Parathyroid adenoma (tissue), 2 donors: ENCODE results near the gene ANKDD1A.
A peak's percentile ranks its signal among the peaks of the same experiment; 100 is the strongest.

ENCODE experiments used
- H2AFZ ChIP-seq: fragments of 300-600 bp; sonication (generic); one replicate; pipeline ENCODE4 v1.7.0; 2017; ENCODE audit warnings: antibody characterized with exemption, mild to moderate bottlenecking
- H3K27ac ChIP-seq: fragments of 300-600 bp; sonication (generic); one replicate; pipeline ENCODE4 v1.7.0; 2017
- H3K27me3 ChIP-seq: fragments of 300-600 bp; sonication (generic); one replicate; pipeline ENCODE4 v1.7.0; 2017; ENCODE audit warnings: low read length; ENCODE audit not compliant: control insufficient read depth, insufficient read depth
- H3K36me3 ChIP-seq: fragments of 300-600 bp; sonication (generic); one replicate; pipeline ENCODE4 v1.7.0; 2017; ENCODE audit warnings: low read length; ENCODE audit not compliant: control insufficient read depth, insufficient read depth
- H3K4me1 ChIP-seq: fragments of 300-600 bp; sonication (generic); one replicate; pipeline ENCODE4 v1.7.0; 2017; ENCODE audit warnings: control low read depth
- H3K4me2 ChIP-seq: fragments of 300-600 bp; sonication (generic); one replicate; pipeline ENCODE4 v1.7.0; 2017; ENCODE audit warnings: low read length
- H3K4me3 ChIP-seq: fragments of 300-600 bp; sonication (generic); one replicate; pipeline ENCODE4 v1.7.0; 2017; ENCODE audit warnings: low read depth, low read length
- H3K79me2 ChIP-seq: fragments of 300-600 bp; sonication (generic); one replicate; pipeline ENCODE4 v1.7.0; 2017; ENCODE audit warnings: control low read depth
- H3K9ac ChIP-seq: fragments of 300-600 bp; sonication (generic); one replicate; pipeline ENCODE4 v1.7.0; 2017; ENCODE audit warnings: mild to moderate bottlenecking
- H3K9me3 ChIP-seq: fragments of 300-600 bp; sonication (generic); one replicate; pipeline ENCODE4 v1.7.0; 2017; ENCODE audit warnings: low read length; ENCODE audit not compliant: control insufficient read depth
- CTCF ChIP-seq: fragments of 300-600 bp; sonication (generic); IDR thresholded peaks from one replicate; pipeline ENCODE4 v1.7.0; 2017; ENCODE audit warnings: antibody characterized with exemption, mild to moderate bottlenecking
- donor health status: primary hyperparathyroidism.

ANKDD1A gene

GRCh38 chr15:64930019-64930652 lies 18.4 kb downstream of the ANKDD1A start:
- H3K79me2 ChIP-seq, result no peaks in the 10 kb centered on the region
- no peaks in the 10 kb centered on the region for H3K9me3 ChIP-seq
- H3K36me3 ChIP-seq, result no peaks in the 10 kb centered on the region
- H3K27me3 ChIP-seq, result no peaks in the 10 kb centered on the region
- TF ChIP-seq CTCF, result no peak
- H3K4me2 ChIP-seq, result no peak overlapping the region
- no peak overlapping the region for H2AFZ ChIP-seq
- no peak overlapping the region for H3K4me3 ChIP-seq
- peaks cover 9% of the 10 kb centered on the region for H3K4me1 ChIP-seq
- no peak overlapping the region for H3K27ac ChIP-seq
- H3K9ac ChIP-seq, result no peak overlapping the region

GRCh38 chr15:64930778-64931371 lies 19.2 kb downstream of the ANKDD1A start:
- no peak for TF ChIP-seq CTCF
- peaks cover 9% of the 10 kb centered on the region for H3K4me1 ChIP-seq
- H3K27me3 ChIP-seq, result no peaks in the 10 kb centered on the region
- H2AFZ ChIP-seq, result no peak overlapping the region
- no peak overlapping the region for H3K4me3 ChIP-seq
- H3K4me2 ChIP-seq, result no peak overlapping the region
- H3K36me3 ChIP-seq, result no peaks in the 10 kb centered on the region
- no peak overlapping the region for H3K27ac ChIP-seq
- no peaks in the 10 kb centered on the region for H3K79me2 ChIP-seq
- no peak overlapping the region for H3K9ac ChIP-seq
- no peaks in the 10 kb centered on the region for H3K9me3 ChIP-seq

- Histone ChIP-seq H3K4me2 (no peak overlapping the region), H3K4me1 (peaks cover 9% of the 10 kb centered on the region), H3K4me3 (no peak overlapping the region), H3K9me3 (no peaks in the 10 kb centered on the region), H3K27ac (no peak overlapping the region), H3K36me3 (no peaks in the 10 kb centered on the region), H3K9ac (no peak overlapping the region), H3K79me2 (no peaks in the 10 kb centered on the region), H2AFZ (no peak overlapping the region), H3K27me3 (no peaks in the 10 kb centered on the region)
- TF ChIP-seq CTCF, result no peak
Observed at GRCh38 chr15:64931381-64931780, 19.7 kb downstream of the ANKDD1A start.

GRCh38 chr15:64934023-64934422 lies 22.3 kb downstream of the ANKDD1A start:
- no peaks in the 10 kb centered on the region for H3K36me3 ChIP-seq
- H3K79me2 ChIP-seq, result no peaks in the 10 kb centered on the region
- no peak overlapping the region for H3K27ac ChIP-seq
- H3K4me3 ChIP-seq, result no peak overlapping the region
- H3K27me3 ChIP-seq, result no peaks in the 10 kb centered on the region
- no peaks in the 10 kb centered on the region for H3K9me3 ChIP-seq
- no peak overlapping the region for H3K4me2 ChIP-seq
- TF ChIP-seq CTCF, result no peak
- H2AFZ ChIP-seq, result no peak overlapping the region
- H3K9ac ChIP-seq, result no peak overlapping the region
- H3K4me1 ChIP-seq, result peaks cover 4% of the 10 kb centered on the region

GRCh38 chr15:64938192-64938591 lies 26.5 kb downstream of the ANKDD1A start:
- Histone ChIP-seq H3K4me1 (no peaks in the 10 kb centered on the region), H2AFZ (no peak overlapping the region), H3K79me2 (no peaks in the 10 kb centered on the region), H3K9ac (no peak overlapping the region), H3K4me2 (no peak overlapping the region), H3K36me3 (no peaks in the 10 kb centered on the region), H3K27me3 (no peaks in the 10 kb centered on the region), H3K27ac (peak overlapping the region; percentile 36), H3K9me3 (no peaks in the 10 kb centered on the region), H3K4me3 (no peak overlapping the region)
- no peak for TF ChIP-seq CTCF
